IPS DF 6.9 (cell line): ENCODE data around the gene SAMD11.

Experiments used
- DNase-seq: peaks from one replicate; pipeline ENCODE4 v3.0.0-alpha.2; 2013; ENCODE audit warnings: low read depth, low spot score
- H3K27ac ChIP-seq: one replicate; pipeline ENCODE4 v1.5.1; 2013; ENCODE audit warnings: low read length, control low read depth
- H3K27me3 ChIP-seq: 2 replicates; pipeline ENCODE4 v1.6.1; 2013; ENCODE audit warnings: mild to moderate bottlenecking, low read length; ENCODE audit not compliant: control insufficient read depth, insufficient read depth
- H3K36me3 ChIP-seq: 2 replicates; pipeline ENCODE4 v1.6.1; 2013; ENCODE audit warnings: low read length; ENCODE audit not compliant: control insufficient read depth, insufficient read depth
- H3K4me1 ChIP-seq: 2 replicates; pipeline ENCODE4 v1.6.1; 2013; ENCODE audit warnings: low read length; ENCODE audit not compliant: control insufficient read depth, insufficient read depth
- H3K4me3 ChIP-seq: 2 replicates; pipeline ENCODE4 v1.5.1; 2013; ENCODE audit warnings: mild to moderate bottlenecking, low read length
- H3K9me3 ChIP-seq: 2 replicates; pipeline ENCODE4 v1.6.1; 2013; ENCODE audit warnings: low read length, inconsistent platforms; ENCODE audit not compliant: control insufficient read depth, insufficient read depth
- WGBS: extraction: QIAGEN DNeasy Blood & Tissue Kit; methylation state at CpG from one replicate; pipeline ENCODE4 v1.1.7; 2013; ENCODE audit warnings: mixed read lengths, missing lambda C conversion rate; ENCODE audit not compliant: insufficient read length, insufficient coverage; 5-methylcytosine and 5-hydroxymethylcytosine counted together

SAMD11 gene

DNA sequence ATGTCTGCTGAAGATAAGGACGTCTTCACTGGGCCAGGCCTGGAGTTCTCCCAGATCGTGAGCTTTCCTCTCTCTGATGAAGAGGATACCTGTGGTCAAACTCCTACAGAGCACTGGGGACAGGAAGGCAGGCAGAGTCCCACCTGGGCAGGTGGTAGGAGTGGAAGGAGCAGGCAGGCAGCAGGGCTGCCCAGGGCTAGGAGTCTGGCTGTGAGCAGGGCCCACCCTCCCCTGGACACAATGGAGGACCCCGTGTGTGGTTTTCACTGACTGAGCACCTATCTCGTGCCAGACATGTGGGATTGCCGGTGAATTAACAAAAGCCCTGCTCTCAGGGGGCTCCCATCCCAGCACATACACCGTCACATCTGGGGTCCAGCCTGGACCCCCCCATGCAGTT lies 4.9 kb upstream of the SAMD11 start:
- Histone ChIP-seq H3K9me3 (no peaks in the 10 kb centered on the region), H3K36me3 (no peaks in the 10 kb centered on the region), H3K4me3 (no peak overlapping the region), H3K27ac (no peak overlapping the region), H3K27me3 (peaks cover 34% of the 10 kb centered on the region), H3K4me1 (peaks cover 13% of the 10 kb centered on the region)
- no peak for DNase-seq
- WGBS, result no CpG with 5 or more reads among the region's 6 CpGs

DNA sequence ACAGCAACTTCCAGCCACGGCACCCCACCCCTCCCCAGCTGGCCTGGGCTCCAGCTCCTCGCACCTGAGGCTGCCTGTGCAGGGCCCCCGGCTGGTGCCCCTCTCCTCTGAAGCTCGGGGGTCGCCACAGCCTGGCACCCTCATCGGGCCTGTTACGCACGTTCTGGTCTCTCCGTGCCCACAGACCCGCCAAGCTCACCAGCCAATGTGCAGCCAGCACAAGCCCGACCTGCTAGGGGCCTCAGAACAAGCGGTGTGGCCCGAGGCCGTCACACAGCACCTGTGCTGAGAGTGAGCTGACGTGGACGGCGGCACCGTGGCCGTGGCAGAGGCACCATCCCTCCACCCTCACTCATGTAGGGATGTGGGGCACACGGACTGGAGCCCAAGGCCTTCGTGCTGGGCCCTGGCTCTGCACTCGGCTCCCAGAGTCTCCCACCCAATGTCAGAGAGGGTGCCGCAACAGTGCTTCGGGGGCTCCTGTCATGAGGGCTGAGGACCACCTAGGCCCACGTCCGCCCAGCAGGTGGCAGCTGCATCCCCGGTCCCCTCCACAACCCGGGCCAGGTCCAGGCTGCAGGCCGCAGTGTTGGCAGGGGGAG lies 4.4 kb upstream of the SAMD11 start:
- Histone ChIP-seq H3K27ac (no peak overlapping the region), H3K9me3 (no peaks in the 10 kb centered on the region), H3K4me1 (peaks cover 13% of the 10 kb centered on the region), H3K27me3 (peaks cover 34% of the 10 kb centered on the region), H3K4me3 (no peak overlapping the region), H3K36me3 (no peaks in the 10 kb centered on the region)
- WGBS, result no CpG with 5 or more reads among the region's 29 CpGs
- DNase-seq, result no peak

DNA sequence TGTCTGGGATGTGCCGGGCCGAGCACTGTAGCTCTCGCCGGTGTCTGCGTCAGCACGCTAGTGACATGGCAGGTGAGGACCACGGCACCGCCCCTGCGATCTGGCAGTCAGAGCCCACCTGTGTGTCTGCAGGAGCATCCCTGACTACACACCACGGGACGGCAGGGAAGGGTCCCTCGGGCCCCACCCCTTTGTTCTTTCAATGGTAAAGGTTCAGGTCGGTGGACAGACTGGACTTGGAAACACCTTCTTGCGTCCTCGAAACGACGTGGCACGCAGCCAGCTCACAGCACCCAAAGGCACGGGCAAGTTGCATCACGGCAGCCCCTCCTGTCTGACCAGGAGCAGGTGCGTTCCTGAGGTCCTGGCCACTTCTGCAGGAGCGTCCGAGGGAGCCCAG lies 3.7 kb upstream of the SAMD11 start:
- peaks cover 13% of the 10 kb centered on the region for H3K4me1 ChIP-seq
- WGBS, result no CpG with 5 or more reads among the region's 23 CpGs
- no peak for DNase-seq
- H3K36me3 ChIP-seq, result no peaks in the 10 kb centered on the region
- H3K27ac ChIP-seq, result no peak overlapping the region
- H3K9me3 ChIP-seq, result no peaks in the 10 kb centered on the region
- peaks cover 39% of the 10 kb centered on the region for H3K27me3 ChIP-seq
- H3K4me3 ChIP-seq, result no peak overlapping the region

DNA sequence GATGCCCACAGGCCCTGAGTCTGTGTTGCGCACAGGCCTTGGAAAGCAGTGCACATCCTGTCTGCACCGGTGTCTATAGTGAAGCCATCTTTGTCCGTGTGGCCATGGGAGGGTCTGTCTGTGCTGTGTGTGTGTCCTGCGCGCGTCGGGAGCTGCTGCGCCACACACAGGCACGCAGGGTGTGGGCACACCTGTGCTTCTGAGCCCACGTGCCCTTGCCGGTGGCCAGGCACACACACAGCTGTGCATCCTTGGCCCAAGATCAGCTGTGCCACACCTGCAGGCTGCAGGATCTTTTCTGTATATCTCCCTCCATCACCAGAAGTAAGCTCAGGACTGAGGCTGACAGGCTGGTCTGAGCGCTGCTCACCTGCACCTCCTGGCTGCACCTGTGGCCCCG lies 3.2 kb upstream of the SAMD11 start:
- DNase-seq, result no peak
- peaks cover 13% of the 10 kb centered on the region for H3K4me1 ChIP-seq
- H3K4me3 ChIP-seq, result no peak overlapping the region
- no CpG with 5 or more reads among the region's 13 CpGs for WGBS
- no peaks in the 10 kb centered on the region for H3K36me3 ChIP-seq
- H3K9me3 ChIP-seq, result no peaks in the 10 kb centered on the region
- peaks cover 40% of the 10 kb centered on the region for H3K27me3 ChIP-seq
- no peak overlapping the region for H3K27ac ChIP-seq

DNA sequence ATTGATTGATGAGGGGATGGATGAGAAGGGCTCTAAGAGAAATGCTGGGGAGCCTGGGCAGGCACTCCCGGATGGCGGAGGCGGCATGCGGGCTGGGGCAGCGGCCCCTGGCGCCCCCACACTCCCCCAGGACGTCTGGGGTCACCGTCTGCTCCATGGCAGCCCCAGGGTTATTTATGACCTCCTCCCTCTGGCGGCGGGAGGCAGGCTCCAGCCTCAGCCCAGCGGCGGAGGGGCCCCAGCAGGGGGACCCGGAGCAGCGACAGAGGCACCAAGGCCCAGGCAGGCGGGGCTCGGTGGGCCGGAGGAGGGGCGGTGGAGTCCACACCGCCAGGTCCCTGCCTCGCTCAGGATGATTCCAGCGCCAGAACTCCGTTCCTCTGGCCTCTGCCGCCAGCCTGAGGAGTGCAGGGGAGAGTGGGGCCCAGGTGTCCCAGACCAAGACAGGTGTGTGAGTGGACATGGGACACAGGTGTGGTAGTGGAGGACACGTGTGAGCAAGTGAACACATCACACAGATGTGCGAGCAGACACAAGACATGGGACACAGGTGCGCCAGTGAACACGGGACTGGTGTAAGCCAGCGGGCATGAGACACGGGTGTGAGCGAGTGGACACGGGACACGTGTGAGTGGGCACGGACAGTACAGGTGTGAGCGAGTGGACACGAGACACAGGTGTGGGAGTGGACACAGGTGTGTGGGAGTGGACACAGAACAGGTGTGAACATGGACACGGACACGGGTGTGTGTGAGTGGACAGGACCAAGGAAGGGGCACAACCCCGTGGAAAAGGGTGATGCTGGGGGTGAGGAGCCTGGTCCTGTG lies 2.5 kb upstream of the SAMD11 start:
- H3K27me3 ChIP-seq, result peaks cover 47% of the 10 kb centered on the region
- H3K9me3 ChIP-seq, result no peaks in the 10 kb centered on the region
- no peak overlapping the region for H3K4me3 ChIP-seq
- H3K4me1 ChIP-seq, result peaks cover 13% of the 10 kb centered on the region
- DNase-seq, result no peak
- H3K36me3 ChIP-seq, result no peaks in the 10 kb centered on the region
- WGBS, result no CpG with 5 or more reads among the region's 38 CpGs
- no peak overlapping the region for H3K27ac ChIP-seq

DNA sequence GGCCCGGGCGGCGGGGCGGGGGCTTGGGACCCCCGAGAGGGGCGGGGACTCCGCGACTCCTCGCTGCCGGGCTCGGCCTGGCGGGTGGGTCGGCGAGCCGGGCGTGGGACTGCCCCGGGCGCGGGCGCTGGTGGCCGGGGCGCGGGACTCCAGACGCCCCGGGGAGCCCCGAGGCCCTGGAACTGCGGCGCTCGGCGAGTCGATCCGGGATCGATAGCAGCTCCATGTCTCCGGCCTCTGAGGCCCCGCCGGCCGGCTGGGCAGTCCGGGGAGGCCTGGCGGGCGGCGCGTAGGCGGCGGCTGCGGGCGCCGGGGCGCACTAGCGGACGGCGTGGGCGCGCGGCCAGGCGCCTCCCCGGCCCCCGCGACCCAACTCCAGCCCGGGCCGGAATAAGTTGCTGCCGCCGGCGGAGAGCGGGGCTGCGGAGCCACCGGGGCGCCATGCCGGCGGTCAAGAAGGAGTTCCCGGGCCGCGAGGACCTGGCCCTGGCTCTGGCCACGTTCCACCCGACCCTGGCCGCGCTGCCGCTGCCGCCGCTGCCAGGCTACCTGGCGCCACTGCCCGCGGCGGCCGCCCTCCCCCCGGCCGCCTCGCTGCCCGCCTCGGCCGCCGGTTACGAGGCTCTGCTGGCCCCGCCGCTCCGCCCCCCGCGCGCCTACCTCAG lies 400 bp downstream of the SAMD11 start:
- Histone ChIP-seq H3K27ac (no peak overlapping the region), H3K27me3 (peaks cover 72% of the 10 kb centered on the region), H3K9me3 (no peaks in the 10 kb centered on the region), H3K36me3 (no peaks in the 10 kb centered on the region), H3K4me3 (peak overlapping the region; percentile 6; the same call in 1 of the 2 replicates), H3K4me1 (peaks cover 13% of the 10 kb centered on the region)
- no peak for DNase-seq
- no CpG with 5 or more reads among the region's 98 CpGs for WGBS

DNA sequence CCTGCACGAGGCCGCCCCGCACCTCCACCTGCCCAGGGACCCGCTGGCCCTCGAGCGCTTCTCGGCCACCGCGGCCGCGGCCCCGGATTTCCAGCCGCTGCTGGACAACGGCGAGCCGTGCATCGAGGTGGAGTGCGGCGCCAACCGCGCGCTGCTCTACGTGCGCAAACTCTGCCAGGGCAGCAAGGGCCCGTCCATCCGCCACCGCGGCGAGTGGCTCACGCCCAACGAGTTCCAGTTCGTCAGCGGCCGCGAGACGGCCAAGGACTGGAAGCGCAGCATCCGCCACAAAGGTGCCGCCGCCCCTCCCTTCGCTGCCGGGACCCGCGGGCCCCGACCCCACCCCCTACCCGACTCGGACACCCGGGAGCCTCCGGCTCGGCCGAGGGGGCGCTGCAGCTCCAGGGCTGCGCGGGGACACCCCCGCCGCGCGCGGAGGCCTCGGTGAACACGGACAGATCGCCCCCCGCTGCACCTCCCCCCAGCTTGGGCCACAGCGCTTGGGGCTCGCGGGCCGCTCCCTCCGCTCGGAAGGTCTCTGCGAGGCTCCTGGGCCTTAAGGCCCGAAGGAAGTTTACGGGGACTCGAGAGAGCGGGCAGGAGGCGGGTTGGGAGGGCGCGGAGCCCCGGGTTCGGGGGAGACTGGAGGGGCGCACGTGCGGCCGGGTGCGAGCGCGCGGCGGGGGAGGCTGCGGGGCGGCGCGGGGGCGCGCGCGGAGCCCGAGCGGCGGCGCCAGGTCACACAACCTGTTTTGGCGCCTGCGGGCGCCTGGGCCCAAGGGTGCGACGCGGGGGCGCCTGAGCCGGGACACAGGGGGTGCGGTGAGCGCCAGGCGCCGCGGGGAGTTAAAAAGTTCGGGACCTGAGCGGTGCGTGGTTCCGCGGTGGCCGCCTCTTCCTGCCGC lies 1.2 kb downstream of the SAMD11 start:
- no peak overlapping the region for H3K27ac ChIP-seq
- peak overlapping the region; percentile 8; the same call in 1 of the 2 replicates for H3K4me3 ChIP-seq
- H3K9me3 ChIP-seq, result no peaks in the 10 kb centered on the region
- peaks cover 13% of the 10 kb centered on the region for H3K4me1 ChIP-seq
- H3K36me3 ChIP-seq, result no peaks in the 10 kb centered on the region
- no peak for DNase-seq
- WGBS, result no CpG with 5 or more reads among the region's 120 CpGs
- peaks cover 78% of the 10 kb centered on the region for H3K27me3 ChIP-seq

DNA sequence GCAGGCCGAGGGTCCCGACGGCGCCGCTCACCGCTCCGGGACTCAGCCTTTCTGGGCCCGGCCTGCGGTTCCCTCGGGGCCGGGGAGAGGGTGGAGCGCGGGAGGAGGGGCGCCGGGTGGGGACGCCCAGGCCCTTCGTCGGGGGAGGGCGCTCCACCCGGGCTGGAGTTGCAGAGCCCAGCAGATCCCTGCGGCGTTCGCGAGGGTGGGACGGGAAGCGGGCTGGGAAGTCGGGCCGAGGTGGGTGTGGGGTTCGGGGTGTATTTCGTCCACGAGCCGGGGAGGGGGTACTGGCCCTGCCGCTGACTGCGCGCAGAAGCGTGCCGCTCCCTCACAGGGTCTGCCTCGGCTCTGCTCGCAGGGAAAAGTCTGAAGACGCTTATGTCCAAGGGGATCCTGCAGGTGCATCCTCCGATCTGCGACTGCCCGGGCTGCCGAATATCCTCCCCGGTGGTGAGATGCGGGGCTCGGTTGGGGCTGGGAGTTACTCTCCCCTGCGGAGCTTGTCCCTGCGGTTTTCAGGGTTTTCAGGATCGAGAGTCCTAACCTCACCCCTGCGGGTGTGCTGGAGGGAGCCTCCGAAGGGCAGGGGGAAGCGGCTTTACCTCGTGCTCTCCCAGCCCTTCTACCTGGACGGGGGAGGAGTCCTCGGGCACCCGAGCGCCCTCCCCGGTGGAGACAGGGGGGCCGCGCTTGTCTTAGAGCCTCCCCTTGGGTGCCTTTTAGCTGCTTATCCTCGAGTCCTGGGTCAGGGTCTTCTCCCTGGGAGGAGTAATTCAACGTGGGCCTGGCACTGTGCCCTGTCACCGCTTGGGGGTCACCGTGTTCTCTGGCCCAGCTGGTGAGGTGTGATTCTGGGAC lies 2.1 kb downstream of the SAMD11 start:
- Histone ChIP-seq H3K27me3 (peaks cover 74% of the 10 kb centered on the region), H3K36me3 (no peaks in the 10 kb centered on the region), H3K9me3 (no peaks in the 10 kb centered on the region), H3K4me3 (peak overlapping the region; percentile 8; the same call in 1 of the 2 replicates), H3K4me1 (peaks cover 9% of the 10 kb centered on the region), H3K27ac (no peak overlapping the region)
- DNase-seq, result no peak
- WGBS, result no CpG with 5 or more reads among the region's 65 CpGs

DNA sequence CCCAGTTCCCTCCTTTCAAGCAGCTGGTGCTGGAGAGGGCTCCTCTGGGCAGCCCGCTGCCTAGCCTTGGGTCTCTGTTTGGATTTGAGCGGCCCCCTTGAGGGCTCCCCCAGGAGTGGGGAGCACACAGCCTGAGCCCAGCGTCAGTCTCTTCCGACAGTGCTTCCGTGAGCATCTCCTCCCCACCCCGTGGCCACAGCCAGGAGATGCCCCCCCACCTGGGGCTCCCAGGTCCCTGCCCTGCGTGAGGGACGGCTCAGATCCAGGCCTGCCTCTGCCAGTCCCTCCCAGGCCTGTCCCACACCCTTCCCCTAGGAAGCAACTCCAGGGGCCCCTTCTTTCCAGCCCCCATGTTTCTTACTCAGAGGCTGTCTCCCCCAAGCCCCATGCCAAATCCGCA lies 3.5 kb downstream of the SAMD11 start:
- H3K36me3 ChIP-seq, result no peaks in the 10 kb centered on the region
- H3K4me1 ChIP-seq, result peaks cover 6% of the 10 kb centered on the region
- DNase-seq, result no peak
- no CpG with 5 or more reads among the region's 9 CpGs for WGBS
- no peak overlapping the region for H3K27ac ChIP-seq
- H3K4me3 ChIP-seq, result no peak overlapping the region
- peaks cover 70% of the 10 kb centered on the region for H3K27me3 ChIP-seq
- no peaks in the 10 kb centered on the region for H3K9me3 ChIP-seq
